Tibial nerve (tissue), 4 donors: ENCODE measurements around the gene KMT5C.

Experiments used
- EP300 ChIP-seq, 2 donors: sonication (generic); formaldehyde crosslinking; IDR thresholded peaks; one replicate each; pipeline ENCODE4 v1.6.1; 2017; ENCODE audit warnings: antibody characterized with exemption in 2 of 2, mild to moderate bottlenecking in 1 of 2
- POLR2A ChIP-seq, 2 donors: fragments of 450-650 bp; IDR thresholded peaks; one replicate each; pipeline ENCODE4 v1.6.1; 2017; ENCODE audit warnings: antibody characterized with exemption in 2 of 2, mild to moderate bottlenecking in 2 of 2, moderate library complexity in 2 of 2
- TF ChIP-seq, protein P1 (sequence below), 5 experiments: fragments of 200-600 bp in 3 of 5; fragments of 450-650 bp in 2 of 5; sonication (generic) in 3 of 5; IDR thresholded peaks; one replicate each; pipeline ENCODE4 v1.5.1; 2016 to 2019; ENCODE audit warnings: antibody characterized with exemption in 5 of 5, mild to moderate bottlenecking in 3 of 5, moderate library complexity in 2 of 5

DNA sequence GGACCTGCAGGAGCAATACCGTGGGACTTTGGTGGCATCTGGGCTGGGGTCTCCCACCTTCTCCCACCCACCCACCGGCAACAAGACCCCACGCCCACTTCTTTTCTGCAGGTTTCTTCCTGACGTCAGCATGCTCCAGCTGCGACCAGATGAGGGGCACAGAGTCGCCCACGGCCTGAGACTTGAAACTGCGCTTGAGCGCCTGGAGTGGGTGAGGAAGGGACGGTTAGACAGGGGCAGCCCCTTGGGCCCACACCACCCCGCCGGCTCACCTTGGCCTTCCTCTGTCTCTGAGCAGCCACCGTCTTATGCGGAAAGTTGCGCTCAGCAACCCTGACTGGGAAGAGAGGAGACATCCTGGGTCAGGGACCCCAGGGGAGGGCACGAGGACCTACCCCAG lies 21.2 kb downstream of the KMT5C start:
- TF ChIP-seq, protein P1, sequence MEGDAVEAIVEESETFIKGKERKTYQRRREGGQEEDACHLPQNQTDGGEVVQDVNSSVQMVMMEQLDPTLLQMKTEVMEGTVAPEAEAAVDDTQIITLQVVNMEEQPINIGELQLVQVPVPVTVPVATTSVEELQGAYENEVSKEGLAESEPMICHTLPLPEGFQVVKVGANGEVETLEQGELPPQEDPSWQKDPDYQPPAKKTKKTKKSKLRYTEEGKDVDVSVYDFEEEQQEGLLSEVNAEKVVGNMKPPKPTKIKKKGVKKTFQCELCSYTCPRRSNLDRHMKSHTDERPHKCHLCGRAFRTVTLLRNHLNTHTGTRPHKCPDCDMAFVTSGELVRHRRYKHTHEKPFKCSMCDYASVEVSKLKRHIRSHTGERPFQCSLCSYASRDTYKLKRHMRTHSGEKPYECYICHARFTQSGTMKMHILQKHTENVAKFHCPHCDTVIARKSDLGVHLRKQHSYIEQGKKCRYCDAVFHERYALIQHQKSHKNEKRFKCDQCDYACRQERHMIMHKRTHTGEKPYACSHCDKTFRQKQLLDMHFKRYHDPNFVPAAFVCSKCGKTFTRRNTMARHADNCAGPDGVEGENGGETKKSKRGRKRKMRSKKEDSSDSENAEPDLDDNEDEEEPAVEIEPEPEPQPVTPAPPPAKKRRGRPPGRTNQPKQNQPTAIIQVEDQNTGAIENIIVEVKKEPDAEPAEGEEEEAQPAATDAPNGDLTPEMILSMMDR (IDR thresholded peaks at IDR 0.05) = no peak
- TF ChIP-seq POLR2A (IDR thresholded peaks at IDR 0.05) = no peak
- no peak for TF ChIP-seq EP300 (IDR thresholded peaks at IDR 0.05)
